ENCODE results near the gene ATIC.

The ATIC gene

DNA sequence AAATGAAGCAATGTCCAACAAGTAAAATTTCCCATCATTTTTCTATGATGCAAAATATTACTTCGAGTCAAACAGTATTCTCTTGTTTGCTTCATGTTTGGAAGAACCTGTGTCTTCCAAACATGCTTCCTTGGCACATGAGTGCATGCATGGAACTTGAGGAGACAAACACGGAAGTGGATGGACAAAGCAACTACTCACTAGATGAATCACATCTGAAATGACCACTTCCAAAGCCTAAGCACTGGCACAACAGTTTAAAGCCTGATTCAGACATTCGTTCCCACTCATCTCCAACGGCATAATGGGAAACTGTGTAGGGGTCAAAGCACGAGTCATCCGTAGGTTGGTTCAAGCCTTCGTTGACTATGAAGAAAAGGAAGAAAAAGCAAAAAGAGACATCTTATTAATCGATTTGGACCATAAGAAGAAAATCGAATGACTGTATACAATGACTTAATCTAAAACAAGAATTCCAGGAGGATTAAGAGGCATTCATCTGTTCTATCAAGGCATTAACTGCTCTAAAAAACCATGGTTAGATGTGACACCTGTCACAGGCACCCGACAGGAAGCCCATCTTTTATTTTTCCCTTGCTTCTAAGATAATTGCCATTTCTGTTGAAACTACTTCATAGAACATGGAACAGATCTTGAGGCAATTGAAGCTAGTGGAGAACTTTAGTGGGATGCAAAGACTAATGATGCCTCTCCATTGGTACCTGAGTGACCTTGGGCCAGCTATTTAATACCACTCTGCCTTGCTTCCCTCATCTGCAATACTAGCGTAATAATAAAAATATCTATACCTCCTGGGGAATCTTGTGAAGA, 56.0 kb downstream of the ATIC start:
- Histone ChIP-seq H3K27me3 (ENCODE audit: control insufficient read depth, insufficient read depth, low read length) (no peaks in the 10 kb centered on the region), H2AFZ (no peak overlapping the region), H3K9me3 (ENCODE audit: control insufficient read depth, low read length) (no peaks in the 10 kb centered on the region), H3K4me3 (ENCODE audit: low read depth, low read length) (no peak overlapping the region), H3K79me2 (no peaks in the 10 kb centered on the region), H3K27ac (no peak overlapping the region), H3K4me2 (ENCODE audit: low read length) (no peak overlapping the region), H3K4me1 (no peaks in the 10 kb centered on the region), H3K36me3 (ENCODE audit: control insufficient read depth, insufficient read depth, low read length) (no peaks in the 10 kb centered on the region), H3K9ac (no peak overlapping the region)
- TF ChIP-seq, protein P1, sequence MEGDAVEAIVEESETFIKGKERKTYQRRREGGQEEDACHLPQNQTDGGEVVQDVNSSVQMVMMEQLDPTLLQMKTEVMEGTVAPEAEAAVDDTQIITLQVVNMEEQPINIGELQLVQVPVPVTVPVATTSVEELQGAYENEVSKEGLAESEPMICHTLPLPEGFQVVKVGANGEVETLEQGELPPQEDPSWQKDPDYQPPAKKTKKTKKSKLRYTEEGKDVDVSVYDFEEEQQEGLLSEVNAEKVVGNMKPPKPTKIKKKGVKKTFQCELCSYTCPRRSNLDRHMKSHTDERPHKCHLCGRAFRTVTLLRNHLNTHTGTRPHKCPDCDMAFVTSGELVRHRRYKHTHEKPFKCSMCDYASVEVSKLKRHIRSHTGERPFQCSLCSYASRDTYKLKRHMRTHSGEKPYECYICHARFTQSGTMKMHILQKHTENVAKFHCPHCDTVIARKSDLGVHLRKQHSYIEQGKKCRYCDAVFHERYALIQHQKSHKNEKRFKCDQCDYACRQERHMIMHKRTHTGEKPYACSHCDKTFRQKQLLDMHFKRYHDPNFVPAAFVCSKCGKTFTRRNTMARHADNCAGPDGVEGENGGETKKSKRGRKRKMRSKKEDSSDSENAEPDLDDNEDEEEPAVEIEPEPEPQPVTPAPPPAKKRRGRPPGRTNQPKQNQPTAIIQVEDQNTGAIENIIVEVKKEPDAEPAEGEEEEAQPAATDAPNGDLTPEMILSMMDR (IDR thresholded peaks at IDR 0.05) = no peak

DNA sequence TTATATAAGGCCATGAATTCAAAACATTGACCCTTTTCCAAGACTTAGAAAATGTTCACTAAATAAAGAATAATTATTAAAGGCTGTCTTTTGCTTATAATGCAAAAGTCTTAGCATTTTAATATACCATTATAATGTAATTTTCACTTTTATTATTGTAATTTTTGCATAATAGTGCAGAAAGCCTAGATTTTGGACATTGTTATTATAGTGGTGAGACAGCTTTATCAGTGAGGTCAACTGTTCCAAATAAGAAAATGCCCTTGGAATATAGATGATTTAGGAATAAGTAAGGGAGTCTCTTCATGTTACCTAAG, 56.6 kb downstream of the ATIC start:
- Histone ChIP-seq H3K79me2 (no peaks in the 10 kb centered on the region), H3K27me3 (ENCODE audit: control insufficient read depth, insufficient read depth, low read length) (no peaks in the 10 kb centered on the region), H3K4me3 (ENCODE audit: low read depth, low read length) (no peak overlapping the region), H2AFZ (no peak overlapping the region), H3K9ac (no peak overlapping the region), H3K4me2 (ENCODE audit: low read length) (no peak overlapping the region), H3K9me3 (ENCODE audit: control insufficient read depth, low read length) (no peaks in the 10 kb centered on the region), H3K4me1 (no peaks in the 10 kb centered on the region), H3K36me3 (ENCODE audit: control insufficient read depth, insufficient read depth, low read length) (no peaks in the 10 kb centered on the region), H3K27ac (no peak overlapping the region)
- TF ChIP-seq, protein P1 (IDR thresholded peaks at IDR 0.05) = no peak

DNA sequence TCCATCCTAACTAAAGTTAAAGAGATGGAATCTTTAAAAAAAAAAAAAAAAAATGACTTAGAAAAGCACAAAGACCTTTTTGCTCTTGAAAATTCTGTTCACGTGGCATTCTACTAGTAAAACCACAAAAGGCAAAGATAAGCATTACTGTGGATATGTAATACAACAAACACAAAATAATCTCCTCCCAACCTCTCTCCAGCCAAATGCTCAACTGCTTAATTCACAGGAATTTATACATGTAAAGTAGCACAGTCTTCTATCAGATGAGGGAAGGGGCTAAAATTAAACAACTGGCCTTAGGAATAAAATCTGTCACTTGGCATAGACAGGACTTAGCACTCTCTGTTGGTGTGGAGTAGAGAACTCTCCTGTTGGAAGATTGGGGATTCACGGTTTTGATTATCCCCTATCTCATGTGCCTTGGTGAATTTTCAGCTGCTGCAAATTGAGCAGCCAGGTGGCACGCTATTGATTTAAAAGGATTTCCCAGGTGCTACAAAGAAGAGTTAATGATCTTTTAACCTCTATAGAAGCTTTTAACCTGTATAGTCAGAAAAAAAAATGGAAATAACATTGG, 57.4 kb downstream of the ATIC start:
- TF ChIP-seq, protein P1 (IDR thresholded peaks at IDR 0.05) = no peak
- no peaks in the 10 kb centered on the region for H3K9me3 ChIP-seq (ENCODE audit: control insufficient read depth, low read length)
- H3K36me3 ChIP-seq (ENCODE audit: control insufficient read depth, insufficient read depth, low read length) = no peaks in the 10 kb centered on the region
- no peaks in the 10 kb centered on the region for H3K79me2 ChIP-seq
- H2AFZ ChIP-seq = no peak overlapping the region
- H3K4me1 ChIP-seq = no peaks in the 10 kb centered on the region
- H3K27me3 ChIP-seq (ENCODE audit: control insufficient read depth, insufficient read depth, low read length) = no peaks in the 10 kb centered on the region
- H3K4me3 ChIP-seq (ENCODE audit: low read depth, low read length) = no peak overlapping the region
- no peak overlapping the region for H3K4me2 ChIP-seq (ENCODE audit: low read length)
- no peak overlapping the region for H3K9ac ChIP-seq
- H3K27ac ChIP-seq = no peak overlapping the region

DNA sequence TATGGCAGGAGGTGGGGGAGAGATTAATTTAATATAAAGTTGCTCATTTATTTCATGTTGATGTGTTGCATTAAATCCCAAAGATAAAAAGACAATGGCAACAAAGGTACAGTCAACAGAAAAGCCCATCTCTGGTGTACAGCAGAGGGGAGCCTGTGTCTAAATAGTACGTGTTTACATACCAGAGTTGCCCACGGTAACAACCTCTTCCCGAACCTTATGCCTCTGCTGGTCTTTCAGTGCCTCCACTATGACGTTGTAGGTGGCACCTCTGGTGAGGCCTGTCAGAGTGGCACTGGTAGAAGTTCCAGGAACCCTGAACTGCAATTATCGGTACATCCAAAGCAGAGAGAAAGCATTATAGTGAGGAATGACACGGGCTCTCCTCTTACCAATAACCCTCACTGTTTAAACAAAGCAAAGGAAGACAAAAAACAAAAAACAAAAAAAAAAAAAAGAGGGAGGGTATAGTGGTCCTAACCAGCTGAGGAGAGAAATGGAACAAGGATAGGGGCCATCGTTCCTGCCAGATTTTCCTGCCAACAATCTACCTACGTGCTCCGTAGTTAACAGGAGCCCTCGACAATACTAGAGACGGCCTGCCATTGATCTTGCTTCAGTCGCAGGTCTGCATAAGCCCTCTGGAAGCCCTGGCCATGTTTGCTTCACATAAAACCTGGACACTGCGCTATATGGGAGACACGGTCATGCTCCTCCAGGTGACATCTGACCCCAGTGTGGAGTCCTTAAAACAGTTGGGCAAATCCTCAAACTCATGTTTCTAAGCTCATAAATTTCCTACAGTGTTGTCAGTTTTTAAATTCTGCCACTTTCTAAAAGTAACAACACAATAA, 58.5 kb downstream of the ATIC start:
- TF ChIP-seq, protein P1 (IDR thresholded peaks at IDR 0.05) = no peak
- no peaks in the 10 kb centered on the region for H3K36me3 ChIP-seq (ENCODE audit: control insufficient read depth, insufficient read depth, low read length)

More for the DNA sequence above, 58.5 kb downstream of the ATIC start:
- Histone ChIP-seq H3K4me3 (ENCODE audit: low read depth, low read length) (no peak overlapping the region), H2AFZ (no peak overlapping the region), H3K9me3 (ENCODE audit: control insufficient read depth, low read length) (no peaks in the 10 kb centered on the region), H3K4me1 (no peaks in the 10 kb centered on the region), H3K79me2 (no peaks in the 10 kb centered on the region), H3K4me2 (ENCODE audit: low read length) (no peak overlapping the region), H3K9ac (no peak overlapping the region), H3K27me3 (ENCODE audit: control insufficient read depth, insufficient read depth, low read length) (no peaks in the 10 kb centered on the region), H3K27ac (no peak overlapping the region)
